ENCODE results near the gene FGFBP3. TPM values are rescaled to one million over a fixed set of nuclear protein-coding genes. Genes with fewer than 3 reads are reported as not detected.

The FGFBP3 gene
- total and polyA plus RNA-seq, 10 donors = 0.59 to 2.0 (median 1.1) TPM

DNA sequence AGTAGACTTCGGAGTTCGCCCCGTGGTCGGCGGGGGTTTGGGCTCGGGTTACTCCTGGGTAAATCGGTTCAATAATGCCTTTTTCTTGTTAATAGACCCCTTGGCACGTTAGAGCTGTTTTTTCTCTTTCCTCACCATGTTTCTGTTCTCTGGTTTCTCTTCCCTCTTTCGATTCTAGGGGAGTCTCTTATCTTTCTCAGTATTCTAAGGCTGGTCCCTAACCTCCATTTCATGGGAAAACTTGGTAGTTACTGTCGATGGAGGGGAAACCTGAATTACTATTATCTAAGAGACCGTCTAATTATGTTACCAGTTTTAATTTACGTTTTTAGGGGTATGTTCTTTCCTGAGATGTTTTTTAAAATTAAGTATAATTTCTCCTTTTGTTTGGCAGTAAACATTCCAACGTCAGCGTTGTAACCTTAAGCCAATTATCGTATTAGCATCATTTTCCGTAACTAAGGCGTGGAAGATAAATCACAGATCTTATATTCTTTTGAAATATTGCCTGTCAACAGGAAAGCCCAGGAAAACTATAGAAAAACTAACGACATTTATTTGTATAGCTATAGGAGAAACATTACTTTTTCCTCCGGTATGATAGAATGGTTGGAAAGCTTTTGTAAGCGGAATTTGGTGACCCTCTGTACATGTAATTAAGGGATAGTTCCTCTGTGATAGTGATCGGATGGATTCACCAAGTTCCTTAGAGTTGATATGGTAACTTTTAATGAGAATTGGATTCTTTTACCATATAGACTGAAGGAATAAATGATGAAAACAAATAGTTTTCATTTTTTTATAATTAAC is 15.1 kb upstream of the FGFBP3 start:
- Histone ChIP-seq H3K4me1 (peaks cover 13 to 64% (median 41%) of the 10 kb centered on the region in 6 donors), H3K4me3 (peak overlapping the region; percentile 62 to 91 (median 66)), H3K27ac (peak overlapping the region; percentile 95 to 99 (median 98)), H3K9me3 (peaks cover 0 to 9% (median 6%) of the 10 kb centered on the region in 8 donors), H3K36me3 (peaks cover 0 to 10% (median 2%) of the 10 kb centered on the region in 6 donors), H3K27me3 (replicated peaks in 1 of 7) (peaks cover 0 to 1% (median 0%) of the 10 kb centered on the region in 7 donors)
- WGBS, 5 donors = 5 to 6% (median 5%) methylated on average over 21 of the region's 21 CpGs
- no peak for DNase-seq
- TF ChIP-seq, protein P1, sequence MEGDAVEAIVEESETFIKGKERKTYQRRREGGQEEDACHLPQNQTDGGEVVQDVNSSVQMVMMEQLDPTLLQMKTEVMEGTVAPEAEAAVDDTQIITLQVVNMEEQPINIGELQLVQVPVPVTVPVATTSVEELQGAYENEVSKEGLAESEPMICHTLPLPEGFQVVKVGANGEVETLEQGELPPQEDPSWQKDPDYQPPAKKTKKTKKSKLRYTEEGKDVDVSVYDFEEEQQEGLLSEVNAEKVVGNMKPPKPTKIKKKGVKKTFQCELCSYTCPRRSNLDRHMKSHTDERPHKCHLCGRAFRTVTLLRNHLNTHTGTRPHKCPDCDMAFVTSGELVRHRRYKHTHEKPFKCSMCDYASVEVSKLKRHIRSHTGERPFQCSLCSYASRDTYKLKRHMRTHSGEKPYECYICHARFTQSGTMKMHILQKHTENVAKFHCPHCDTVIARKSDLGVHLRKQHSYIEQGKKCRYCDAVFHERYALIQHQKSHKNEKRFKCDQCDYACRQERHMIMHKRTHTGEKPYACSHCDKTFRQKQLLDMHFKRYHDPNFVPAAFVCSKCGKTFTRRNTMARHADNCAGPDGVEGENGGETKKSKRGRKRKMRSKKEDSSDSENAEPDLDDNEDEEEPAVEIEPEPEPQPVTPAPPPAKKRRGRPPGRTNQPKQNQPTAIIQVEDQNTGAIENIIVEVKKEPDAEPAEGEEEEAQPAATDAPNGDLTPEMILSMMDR (IDR thresholded peaks at IDR 0.05 in 8 of 11, conservative IDR thresholded peaks at IDR 0.05 in 3 of 11) = no peak
- no peak for TF ChIP-seq POLR2A (IDR thresholded peaks at IDR 0.05)
- intact Hi-C loops (cut with DNase I; ENCODE audit: low total_unique reads) = no loop called here

DNA sequence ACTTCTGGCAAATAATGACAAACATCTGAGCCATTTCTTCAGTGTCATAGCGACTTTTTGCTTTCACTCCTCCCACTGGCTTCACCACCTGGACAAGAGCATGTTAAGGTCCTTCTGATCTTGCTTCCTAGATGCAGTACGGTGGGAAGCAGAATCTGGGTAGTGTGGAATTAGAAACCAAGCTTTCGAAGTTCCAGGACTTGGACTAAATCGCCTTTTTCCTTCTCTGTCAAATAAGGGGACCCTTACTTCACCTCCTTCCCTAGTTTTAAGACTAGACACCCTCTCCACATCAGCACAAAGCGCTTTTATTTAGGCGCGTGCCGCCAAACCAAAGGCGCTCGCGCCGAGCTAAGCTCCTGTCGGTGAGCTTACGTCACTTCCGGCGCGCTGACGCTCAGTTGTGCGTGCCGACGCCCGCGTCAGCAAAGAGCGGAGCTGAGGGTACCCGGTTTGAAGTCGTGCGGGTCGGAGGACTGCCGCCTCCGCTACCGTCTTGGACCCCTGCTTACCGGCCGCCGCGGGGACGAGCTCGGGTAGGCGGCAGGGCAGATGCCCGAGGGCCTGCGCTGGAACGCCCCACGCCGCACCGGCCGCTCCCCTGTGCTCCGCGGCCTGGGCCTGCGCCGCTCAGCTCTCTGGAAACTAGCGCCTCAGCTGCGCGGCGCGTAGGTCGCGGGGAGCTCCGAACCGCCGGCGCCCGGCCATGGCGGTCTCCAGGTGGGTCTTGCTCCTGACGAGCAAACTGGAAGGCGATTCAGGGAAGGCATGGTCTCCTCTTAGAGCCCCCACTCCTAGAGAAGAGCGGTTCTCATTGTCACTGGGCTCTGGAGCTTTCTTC is 14.3 kb upstream of the FGFBP3 start, which contains the start of gene BTAF1:
TSS of gene BTAF1 (plus strand) at position 400 of the 841 bp plus-strand sequence. CDS start at position 707, 307 bp downstream.
- H3K4me3 ChIP-seq = peak within 1 kb of the TSS; percentile 62 to 91 (median 66)
- intact Hi-C loops (cut with DNase I; ENCODE audit: low total_unique reads) = no loop called here
- TF ChIP-seq, protein P1 (IDR thresholded peaks at IDR 0.05 in 8 of 11, conservative IDR thresholded peaks at IDR 0.05 in 3 of 11) = no peak
- TF ChIP-seq POLR2AphosphoS5 (IDR thresholded peaks at IDR 0.05) (peak; percentile 98 to 99 (median 98)), POLR2A (IDR thresholded peaks at IDR 0.05) (peak; percentile 41 to 81 (median 53))
- H3K36me3 ChIP-seq = peaks cover 0 to 10% (median 0%) of the 10 kb centered on the region in 6 donors
- H3K4me1 ChIP-seq = peaks cover 13 to 56% (median 38%) of the 10 kb centered on the region in 6 donors
- peaks cover 0 to 13% (median 9%) of the 10 kb centered on the region in 8 donors for H3K9me3 ChIP-seq
- peak within 1 kb of the TSS; percentile 95 to 99 (median 98) for H3K27ac ChIP-seq
- peak; percentile 99 for DNase-seq
- peaks cover 0 to 7% (median 0%) of the 10 kb centered on the region in 7 donors for H3K27me3 ChIP-seq (replicated peaks in 1 of 7)
- 0 to 1% (median 0%) methylated on average over 42 to 65 of the region's 65 CpGs for WGBS, 5 donors

- Histone ChIP-seq H3K4me1 (peaks cover 0 to 18% (median 7%) of the 10 kb centered on the region in 6 donors), H3K9me3 (peaks cover 0 to 13% (median 9%) of the 10 kb centered on the region in 8 donors), H3K36me3 (no peaks in the 10 kb centered on the region), H3K27ac (no peak overlapping the region), H3K4me3 (no peak overlapping the region), H3K27me3 (replicated peaks in 1 of 7) (peaks cover 0 to 12% (median 0%) of the 10 kb centered on the region in 7 donors)
- 93 to 98% (median 95%) methylated on average over 1 of the region's 1 CpG for WGBS, 5 donors
- intact Hi-C loops (cut with DNase I; ENCODE audit: low total_unique reads) = loop anchor here (5.0 to 10.0 kb wide), 2 partner anchors 162 to 535 kb away; no protein-coding TSS in a partner anchor
- TF ChIP-seq POLR2A (IDR thresholded peaks at IDR 0.05) (no peak), POLR2AphosphoS5 (IDR thresholded peaks at IDR 0.05) (no peak)
- TF ChIP-seq, protein P1 (IDR thresholded peaks at IDR 0.05 in 8 of 11, conservative IDR thresholded peaks at IDR 0.05 in 3 of 11) = no peak
- no peak for DNase-seq
These were observed 10.4 kb upstream of the FGFBP3 start for GRCh38 chr10:91919651-91920050.
